ENCODE data around the gene PTPN20.
"Not testable (repeated sequence)": the region's sequence is repeated elsewhere in the genome, so short reads cannot be mapped to it uniquely, and the experiment has no call there.

Gene PTPN20

GRCh38 chr10:46960742-46961141, 49.5 kb downstream of the PTPN20 start:
- not testable (repeated sequence) for DNase-seq

- not testable (repeated sequence) for DNase-seq
These were observed 52.1 kb downstream of the PTPN20 start for GRCh38 chr10:46963356-46963755.

GRCh38 chr10:46967013-46967412, 55.8 kb downstream of the PTPN20 start:
- not testable (repeated sequence) for DNase-seq

- DNase-seq = not testable (repeated sequence)
These were observed 69.0 kb downstream of the PTPN20 start for GRCh38 chr10:46980223-46980622.

GRCh38 chr10:46987233-46987924, 76.2 kb downstream of the PTPN20 start:
- DNase-seq = not testable (repeated sequence)

GRCh38 chr10:46992803-46993561, 81.8 kb downstream of the PTPN20 start:
- DNase-seq = no peak

- no peak for DNase-seq
These were observed 84.0 kb downstream of the PTPN20 start for GRCh38 chr10:46995234-46995633.

GRCh38 chr10:46998192-46998591, 87.0 kb downstream of the PTPN20 start:
- DNase-seq = no peak

GRCh38 chr10:46998595-46998994, 87.4 kb downstream of the PTPN20 start:
- DNase-seq = no peak

GRCh38 chr10:46999217-46999616, 88.0 kb downstream of the PTPN20 start:
- DNase-seq = no peak

- DNase-seq = no peak
These were observed 97.5 kb downstream of the PTPN20 start for GRCh38 chr10:47008769-47009168.

- DNase-seq = no peak
These were observed 98.1 kb downstream of the PTPN20 start for GRCh38 chr10:47009215-47009838.

- no peak for DNase-seq
These were observed 98.8 kb downstream of the PTPN20 start for GRCh38 chr10:47010036-47010435.

GRCh38 chr10:47012214-47012613, 101.0 kb downstream of the PTPN20 start:
- DNase-seq = no peak

- peak; percentile 77 for DNase-seq
These were observed 102.4 kb downstream of the PTPN20 start for GRCh38 chr10:47013507-47014154.

- DNase-seq = no peak
These were observed 104.2 kb downstream of the PTPN20 start for GRCh38 chr10:47015404-47015803.

- no peak for DNase-seq
These were observed 105.3 kb downstream of the PTPN20 start for GRCh38 chr10:47016564-47016963.

GRCh38 chr10:47018026-47018735, 107.0 kb downstream of the PTPN20 start:
- no peak for DNase-seq

- DNase-seq = peak; percentile 18
These were observed 108.2 kb downstream of the PTPN20 start for GRCh38 chr10:47019155-47020145.

GRCh38 chr10:47020471-47020870, 109.2 kb downstream of the PTPN20 start:
- DNase-seq = peak; percentile 14

- peak; percentile 11 for DNase-seq
These were observed 110.6 kb downstream of the PTPN20 start for GRCh38 chr10:47021850-47022249.

Measured in right hindlimb (tissue), 1 donor.